Esophagus muscularis mucosa (tissue), 4 donors: Measurements from ENCODE around the gene ZC3H7B. TPM values are rescaled to one million over a fixed set of nuclear protein-coding genes. Genes with fewer than 3 reads are reported as not detected.

Experiments used
- DNase-seq: peaks from one replicate; pipeline ENCODE4 v3.0.0-alpha.2; 2017; ENCODE audit errors: extremely low spot score
- H3K27ac ChIP-seq, 4 donors: fragments of 200-600 bp; sonication (generic); replicated peaks in 1 of 4; 1 replicate in 3 of 4; 2 replicates in 1 of 4; pipeline ENCODE4 v1.5.1; 2016 to 2019; ENCODE audit warnings: mild to moderate bottlenecking in 1 of 4
- H3K27me3 ChIP-seq, 4 donors: fragments of 200-600 bp; sonication (generic); one replicate each; pipeline versions ENCODE4 v1.5.1 to v1.6.0; 2016 to 2019
- H3K36me3 ChIP-seq, 4 donors: fragments of 200-600 bp; sonication (generic); one replicate each; pipeline ENCODE4 v1.5.1; 2016 to 2019
- H3K4me1 ChIP-seq, 4 donors: fragments of 200-600 bp; sonication (generic); one replicate each; pipeline ENCODE4 v1.5.1; 2016 to 2019
- H3K4me3 ChIP-seq, 4 donors: fragments of 200-600 bp; sonication (generic); 1 replicate in 2 of 4; 2 replicates in 2 of 4; pipeline ENCODE4 v1.5.1; 2016 to 2019; ENCODE audit warnings: mild to moderate bottlenecking in 4 of 4, moderate library complexity in 1 of 4
- H3K9me3 ChIP-seq, 4 donors: fragments of 200-600 bp; sonication (generic); 1 replicate in 3 of 4; 2 replicates in 1 of 4; pipeline ENCODE4 v1.5.1; 2016 to 2019
- EP300 ChIP-seq: sonication (generic); formaldehyde crosslinking; IDR thresholded peaks from one replicate; pipeline ENCODE4 v1.6.1; 2017; ENCODE audit warnings: antibody characterized with exemption
- POLR2A ChIP-seq: fragments of 450-650 bp; IDR thresholded peaks from one replicate; pipeline ENCODE4 v1.6.1; 2017; ENCODE audit warnings: antibody characterized with exemption, moderate library complexity, mild to moderate bottlenecking, low read depth
- POLR2AphosphoS5 ChIP-seq, 2 donors: sonication (generic); formaldehyde crosslinking; IDR thresholded peaks; one replicate each; pipeline ENCODE4 v1.6.1; 2017; ENCODE audit warnings: antibody characterized with exemption in 2 of 2
- WGBS: methylation state at CpG from one replicate; pipeline ENCODE4 v1.1.5; 2018; 5-methylcytosine and 5-hydroxymethylcytosine counted together
- intact Hi-C: fragments of 100-400 bp; cut with DNase I; formaldehyde crosslinking; loops from one replicate; pipeline ENCODE4 v1.15.1; 2023
- total RNA-seq, 4 donors: library from RNA; depleted of rRNA; stranded (reverse); fragments of >200 nt; gene quantifications; one replicate each; pipeline versions ENCODE4 v1.1.0 to v1.2.1, GENCODE V29; 2016
- TF ChIP-seq, protein P1 (sequence below), 3 experiments: fragments of 200-600 bp in 2 of 3; fragments of 450-650 bp in 1 of 3; sonication (generic) in 2 of 3; IDR thresholded peaks; one replicate each; pipeline ENCODE4 v1.5.1; 2017 to 2019; ENCODE audit warnings: antibody characterized with exemption in 3 of 3, mild to moderate bottlenecking in 2 of 3, moderate library complexity in 1 of 3

ZC3H7B gene
- total RNA-seq, 4 donors from 2014 or later: 39.9 to 72.2 (median 54.3) TPM

DNA sequence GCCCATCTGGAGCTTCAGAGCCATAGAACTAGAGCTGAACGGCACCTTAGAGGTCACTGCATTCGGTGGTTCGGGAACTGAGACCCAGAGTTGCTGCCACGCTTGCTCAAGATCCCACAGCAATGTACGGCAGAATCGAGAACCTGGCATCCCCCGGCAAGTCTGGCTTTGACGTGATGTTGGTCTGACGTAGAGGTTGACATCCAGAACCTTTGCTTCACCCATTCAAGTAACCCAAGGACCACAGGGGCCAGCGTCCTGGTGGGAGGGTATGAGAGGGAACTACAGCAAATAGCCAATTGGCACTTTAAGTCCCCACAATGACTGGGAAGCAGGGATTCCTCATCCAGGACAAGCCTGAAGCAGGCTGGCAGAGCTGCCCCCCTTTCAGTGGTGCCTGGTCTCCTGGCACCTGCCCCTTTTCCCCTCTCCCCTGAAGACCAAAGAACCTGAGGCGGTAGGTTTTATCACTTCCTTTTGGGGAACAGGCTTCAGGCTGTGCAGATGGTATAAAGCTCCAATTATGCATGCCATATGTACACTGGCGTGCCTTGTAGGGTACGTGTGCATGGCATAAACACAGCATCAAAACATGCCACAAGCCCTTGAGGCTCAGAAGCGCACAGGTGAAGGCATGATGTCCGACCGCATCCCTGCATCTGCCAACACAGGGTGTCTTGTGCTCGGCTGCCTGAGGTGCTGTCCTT, 65.2 kb downstream of the ZC3H7B start:
- intact Hi-C loops: loop anchor here (5.0 kb wide), 1 partner anchor 64 kb away; the partner anchor contains the start of gene ZC3H7B
- Histone ChIP-seq H3K36me3 (no peaks in the 10 kb centered on the region), H3K9me3 (no peaks in the 10 kb centered on the region), H3K27ac (peak overlapping the region; percentile 80 to 87 (median 84)), H3K27me3 (no peaks in the 10 kb centered on the region), H3K4me1 (peaks cover 33 to 54% (median 51%) of the 10 kb centered on the region in 4 donors), H3K4me3 (peak overlapping the region; percentile 56 to 65 (median 63))
- TF ChIP-seq, protein P1, sequence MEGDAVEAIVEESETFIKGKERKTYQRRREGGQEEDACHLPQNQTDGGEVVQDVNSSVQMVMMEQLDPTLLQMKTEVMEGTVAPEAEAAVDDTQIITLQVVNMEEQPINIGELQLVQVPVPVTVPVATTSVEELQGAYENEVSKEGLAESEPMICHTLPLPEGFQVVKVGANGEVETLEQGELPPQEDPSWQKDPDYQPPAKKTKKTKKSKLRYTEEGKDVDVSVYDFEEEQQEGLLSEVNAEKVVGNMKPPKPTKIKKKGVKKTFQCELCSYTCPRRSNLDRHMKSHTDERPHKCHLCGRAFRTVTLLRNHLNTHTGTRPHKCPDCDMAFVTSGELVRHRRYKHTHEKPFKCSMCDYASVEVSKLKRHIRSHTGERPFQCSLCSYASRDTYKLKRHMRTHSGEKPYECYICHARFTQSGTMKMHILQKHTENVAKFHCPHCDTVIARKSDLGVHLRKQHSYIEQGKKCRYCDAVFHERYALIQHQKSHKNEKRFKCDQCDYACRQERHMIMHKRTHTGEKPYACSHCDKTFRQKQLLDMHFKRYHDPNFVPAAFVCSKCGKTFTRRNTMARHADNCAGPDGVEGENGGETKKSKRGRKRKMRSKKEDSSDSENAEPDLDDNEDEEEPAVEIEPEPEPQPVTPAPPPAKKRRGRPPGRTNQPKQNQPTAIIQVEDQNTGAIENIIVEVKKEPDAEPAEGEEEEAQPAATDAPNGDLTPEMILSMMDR (IDR thresholded peaks at IDR 0.05): no peak
- no peak for TF ChIP-seq POLR2A
- no peak for TF ChIP-seq EP300
- TF ChIP-seq POLR2AphosphoS5 (IDR thresholded peaks at IDR 0.05): no peak
- 67% methylated on average over 16 of the region's 17 CpGs for WGBS
- no peak for DNase-seq

DNA sequence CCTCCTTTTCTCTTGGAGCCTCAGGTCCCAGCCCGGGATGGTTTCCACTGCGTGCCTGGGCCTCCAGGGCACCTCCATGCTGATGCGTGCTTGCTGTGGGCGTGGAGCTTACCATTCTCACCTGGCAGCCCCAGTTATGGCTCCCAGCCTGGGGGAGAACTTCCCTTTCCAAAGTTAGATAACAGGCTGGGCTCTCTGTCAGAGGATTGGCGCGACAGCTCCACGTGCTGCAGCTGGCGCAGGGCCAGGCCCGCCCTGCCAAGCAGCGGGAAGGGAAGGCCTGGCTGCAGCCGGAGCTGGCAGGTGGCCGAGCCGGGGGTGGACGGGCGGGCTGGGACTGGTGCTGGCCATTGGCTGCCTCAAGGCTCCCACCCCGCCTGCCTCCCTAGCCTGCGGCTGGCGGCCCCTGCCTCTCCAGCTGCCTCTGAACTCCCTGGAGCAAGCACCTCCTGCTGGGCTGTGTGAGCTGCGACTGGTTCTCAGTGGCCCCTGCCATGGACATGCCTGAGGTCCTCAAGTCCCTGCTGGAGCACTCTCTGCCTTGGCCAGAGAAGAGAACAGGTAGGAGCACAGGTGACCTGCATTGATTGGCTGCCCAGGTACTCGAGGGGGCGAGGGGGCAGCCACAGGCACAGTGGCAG, 65.8 kb downstream of the ZC3H7B start:
- intact Hi-C loops: loop anchor here (5.0 kb wide), 1 partner anchor 65 kb away; the partner anchor contains the start of gene ZC3H7B
- H3K4me1 ChIP-seq: peaks cover 33 to 61% (median 57%) of the 10 kb centered on the region in 4 donors
- H3K4me3 ChIP-seq: peak overlapping the region; percentile 56 to 65 (median 63)
- TF ChIP-seq POLR2A (no peak), POLR2AphosphoS5 (IDR thresholded peaks at IDR 0.05) (peak; percentile 83 to 97)
- TF ChIP-seq, protein P1 (IDR thresholded peaks at IDR 0.05): peak in 1 of 3 experiments; percentile 45
- no peaks in the 10 kb centered on the region for H3K27me3 ChIP-seq
- WGBS: 0% methylated on average over 4 of the region's 21 CpGs
- peak overlapping the region; percentile 80 to 87 (median 84) for H3K27ac ChIP-seq
- peaks cover 0 to 6% (median under 1%) of the 10 kb centered on the region in 4 donors for H3K36me3 ChIP-seq
- DNase-seq: peak; percentile 98
- H3K9me3 ChIP-seq: no peaks in the 10 kb centered on the region

DNA sequence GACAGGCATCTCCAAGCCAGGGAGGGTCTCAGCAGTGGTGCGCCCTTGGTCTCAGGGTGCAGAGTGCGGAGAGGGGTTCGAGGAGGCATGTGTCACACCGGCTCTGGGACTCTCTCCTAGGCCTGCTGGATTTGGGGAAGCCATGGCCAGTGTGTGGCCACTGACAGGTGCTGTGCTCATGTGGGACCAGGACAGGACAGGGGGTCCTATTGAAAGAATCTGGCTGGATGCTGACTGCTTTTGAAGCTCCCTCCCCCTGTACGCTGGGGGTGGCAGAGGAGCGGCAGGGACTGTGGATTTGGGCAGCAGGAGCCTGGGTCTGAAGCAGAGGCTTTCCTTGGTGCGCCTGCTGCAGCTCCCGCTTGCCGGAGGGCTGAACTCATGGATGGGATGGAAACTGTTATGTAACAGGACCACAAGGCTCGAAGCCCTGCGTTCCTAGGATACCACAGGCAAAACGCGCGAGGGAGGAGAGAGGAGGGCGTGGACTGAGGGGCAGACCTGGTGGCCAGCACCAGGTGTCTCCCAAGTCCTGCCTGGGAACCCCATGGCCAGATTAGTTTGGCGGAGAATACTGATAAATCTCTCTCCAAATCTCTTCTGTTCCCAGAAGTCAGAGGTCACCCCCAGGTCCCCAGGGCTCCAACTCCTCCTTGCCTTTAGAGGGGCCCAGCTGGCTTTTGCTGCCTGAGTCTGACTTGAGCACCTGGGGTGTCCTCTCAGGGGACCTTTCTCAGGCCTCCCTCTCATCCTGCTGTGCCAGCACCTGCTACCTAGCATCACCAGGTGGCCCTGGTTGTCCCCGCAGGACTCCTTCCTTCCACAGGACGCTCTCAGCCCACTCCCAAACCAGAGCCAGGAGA, 66.6 kb downstream of the ZC3H7B start:
- WGBS: 22% methylated on average over 15 of the region's 18 CpGs
- no peak for DNase-seq
- intact Hi-C loops: loop anchor here (5.0 kb wide), 1 partner anchor 66 kb away; the partner anchor contains the start of gene ZC3H7B
- TF ChIP-seq POLR2A (no peak), POLR2AphosphoS5 (IDR thresholded peaks at IDR 0.05) (peak; percentile 76 to 81), EP300 (no peak)
- TF ChIP-seq, protein P1 (IDR thresholded peaks at IDR 0.05): no peak
- Histone ChIP-seq H3K4me1 (peaks cover 33 to 65% (median 57%) of the 10 kb centered on the region in 4 donors), H3K27me3 (no peaks in the 10 kb centered on the region), H3K4me3 (peak overlapping the region; percentile 56 to 65 (median 63)), H3K36me3 (peaks cover 0 to 14% (median 4%) of the 10 kb centered on the region in 4 donors), H3K9me3 (no peaks in the 10 kb centered on the region), H3K27ac (peak overlapping the region; percentile 80 to 87 (median 84))

DNA sequence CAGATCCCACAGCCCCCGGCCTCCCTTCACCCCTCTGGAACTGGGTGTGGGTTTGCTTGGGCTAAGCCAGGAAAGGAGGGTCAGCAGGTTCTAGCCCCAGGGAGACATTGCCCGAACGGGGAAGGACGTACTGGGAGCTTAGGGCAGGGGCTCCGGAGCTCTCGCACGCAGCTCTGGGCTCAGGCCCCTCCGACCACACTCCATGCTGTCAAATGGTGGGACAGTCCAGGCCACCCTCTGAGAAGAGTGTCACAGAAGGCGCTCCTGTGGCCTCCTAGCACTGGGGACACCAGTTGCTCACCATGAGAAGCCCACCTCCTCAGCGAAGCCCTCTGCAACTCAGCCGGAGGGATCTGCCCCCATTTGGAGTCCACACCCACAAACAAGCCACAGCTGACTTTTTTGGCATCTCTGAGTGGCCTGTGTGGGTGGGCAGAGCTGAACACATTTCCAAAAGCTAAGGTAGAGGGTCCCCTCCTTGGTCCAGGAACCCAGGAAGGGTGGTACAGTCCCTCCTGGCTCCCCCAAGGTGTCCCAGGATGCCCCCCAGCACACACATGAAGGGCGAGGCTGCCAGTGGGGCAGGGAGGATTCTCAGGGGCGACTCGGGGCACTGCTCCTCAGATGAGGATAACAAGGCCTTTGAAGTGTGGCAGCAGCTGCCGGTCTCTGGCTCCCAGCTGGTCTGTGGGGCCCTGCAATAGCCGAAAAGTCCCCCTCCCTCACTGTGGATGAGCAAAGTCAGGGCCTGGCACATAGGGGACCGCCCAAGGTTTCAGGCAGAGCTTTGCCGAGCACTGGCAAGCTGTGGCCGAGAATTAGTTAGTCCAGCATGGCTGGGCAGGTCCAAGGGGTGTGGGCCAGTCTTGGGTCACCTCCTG, 67.5 kb downstream of the ZC3H7B start:
- intact Hi-C loops: loop anchor here (5.0 kb wide), 1 partner anchor 66 kb away; the partner anchor contains the start of gene ZC3H7B
- WGBS: 60% methylated on average over 15 of the region's 19 CpGs
- Histone ChIP-seq H3K27me3 (no peaks in the 10 kb centered on the region), H3K4me3 (peak overlapping the region; percentile 56 to 65 (median 63)), H3K36me3 (peaks cover 0 to 15% (median 5%) of the 10 kb centered on the region in 4 donors), H3K27ac (peak overlapping the region; percentile 80 to 87 (median 84)), H3K4me1 (peaks cover 33 to 65% (median 57%) of the 10 kb centered on the region in 4 donors), H3K9me3 (no peaks in the 10 kb centered on the region)
- DNase-seq: no peak
- TF ChIP-seq, protein P1 (IDR thresholded peaks at IDR 0.05): no peak
- TF ChIP-seq EP300 (no peak), POLR2A (no peak), POLR2AphosphoS5 (IDR thresholded peaks at IDR 0.05) (no peak)
